WTC11 (cell line): ENCODE data around the gene GBA2. TPM values are rescaled to one million over a fixed set of nuclear protein-coding genes. Genes with fewer than 3 reads are reported as not detected.

Experiments used
- ATAC-seq: fragments of 200-7000 bp; cut with Tn5 transposase; 2 replicates; pipeline ENCODE4 v1.10.0; 2021; ENCODE audit warnings: mild to moderate bottlenecking, moderate library complexity
- CTCF ChIA-PET: fragments of 300-600 bp; sonication (Branson Sonifier 250); formaldehyde crosslinking; loops from one replicate; lab custom pipeline; 2021; ENCODE audit warnings: antibody characterized with exemption; lab: Charles Lee
- POLR2A ChIA-PET: fragments of 350-600 bp; sonication (Branson Sonifier 250); formaldehyde crosslinking; loops from one replicate; lab custom pipeline; 2021; ENCODE audit warnings: antibody characterized with exemption; lab: Charles Lee
- DNase-seq: peaks from one replicate; pipeline ENCODE4 v3.0.0; 2021; ENCODE audit warnings: low spot score
- H3K27ac Mint-ChIP-seq: 2 replicates; pipeline ENCODE4 v1.8.0; 2021; ENCODE audit warnings: mixed read lengths
- H3K27me3 Mint-ChIP-seq: 2 replicates; pipeline ENCODE4 v1.8.0; 2021; ENCODE audit warnings: low read depth, mild to moderate bottlenecking, moderate library complexity, mixed read lengths
- H3K36me3 Mint-ChIP-seq: 2 replicates; pipeline ENCODE4 v1.8.0; 2021; ENCODE audit warnings: mixed read lengths
- H3K4me1 Mint-ChIP-seq: 2 replicates; pipeline ENCODE4 v1.8.0; 2022; ENCODE audit warnings: mixed read lengths
- H3K4me3 Mint-ChIP-seq: 2 replicates; pipeline ENCODE4 v1.8.0; 2021; ENCODE audit warnings: mild to moderate bottlenecking, moderate library complexity, mixed read lengths
- H3K9me3 Mint-ChIP-seq: 2 replicates; pipeline ENCODE4 v1.8.0; 2021; ENCODE audit warnings: mixed read lengths
- AR ChIP-seq: fragments of 250-450 bp; sonication (Bioruptor Pico); IDR thresholded peaks from 2 replicates; pipeline ENCODE4 v1.9.0; 2021; ENCODE audit warnings: mild to moderate bottlenecking
- ATF6 ChIP-seq: sonication (generic); formaldehyde crosslinking; IDR thresholded peaks from 2 replicates; pipeline ENCODE4 v1.8.1; 2023; ENCODE audit warnings: mild to moderate bottlenecking, missing genetic modification reagents
- CBFB ChIP-seq: sonication (generic); formaldehyde crosslinking; IDR thresholded peaks from 2 replicates; pipeline ENCODE4 v1.8.1; 2022; ENCODE audit warnings: mild to moderate bottlenecking, low read depth, missing genetic modification reagents
- CREB1 ChIP-seq: sonication (generic); formaldehyde crosslinking; IDR thresholded peaks from 2 replicates; pipeline ENCODE4 v1.8.0; 2023; ENCODE audit warnings: mild to moderate bottlenecking, missing genetic modification reagents
- E2F5 ChIP-seq: sonication (generic); formaldehyde crosslinking; IDR thresholded peaks from 2 replicates; pipeline ENCODE4 v1.8.1; 2022; ENCODE audit warnings: mild to moderate bottlenecking, moderate library complexity, missing genetic modification reagents
- FOXP1 ChIP-seq: sonication (generic); formaldehyde crosslinking; IDR thresholded peaks from 2 replicates; pipeline ENCODE4 v1.8.0; 2022; ENCODE audit warnings: missing genetic modification reagents, mild to moderate bottlenecking, moderate library complexity, borderline replicate concordance
- GABPB1 ChIP-seq: sonication (generic); formaldehyde crosslinking; IDR thresholded peaks from 2 replicates; pipeline ENCODE4 v1.8.1; 2023; ENCODE audit warnings: mild to moderate bottlenecking, missing genetic modification reagents
- MLX ChIP-seq: sonication (generic); formaldehyde crosslinking; IDR thresholded peaks from 2 replicates; pipeline ENCODE4 v1.8.1; 2023; ENCODE audit warnings: mild to moderate bottlenecking, missing genetic modification reagents, moderate library complexity
- MXD4 ChIP-seq: fragments of 250-450 bp; sonication (Bioruptor Pico); IDR thresholded peaks from 2 replicates; pipeline ENCODE4 v1.8.0; 2021; ENCODE audit warnings: mild to moderate bottlenecking, moderate library complexity, borderline replicate concordance
- NR1H2 ChIP-seq: sonication (generic); formaldehyde crosslinking; IDR thresholded peaks from 2 replicates; pipeline ENCODE4 v1.9.0; 2021; ENCODE audit warnings: mild to moderate bottlenecking, moderate library complexity, missing genetic modification reagents
- NR3C1 ChIP-seq: sonication (generic); formaldehyde crosslinking; conservative IDR thresholded peaks from 2 replicates; pipeline ENCODE4 v1.8.1; 2023; ENCODE audit warnings: low read depth, mild to moderate bottlenecking, missing genetic modification reagents
- PRDM15 ChIP-seq: sonication (generic); formaldehyde crosslinking; IDR thresholded peaks from 2 replicates; pipeline ENCODE4 v1.8.0; 2022; ENCODE audit warnings: missing genetic modification reagents
- PRRX2 ChIP-seq: fragments of 250-450 bp; sonication (Bioruptor Pico); IDR thresholded peaks from 2 replicates; pipeline ENCODE4 v1.8.0; 2021; ENCODE audit warnings: mild to moderate bottlenecking
- SMAD4 ChIP-seq: sonication (generic); formaldehyde crosslinking; IDR thresholded peaks from 2 replicates; pipeline ENCODE4 v1.8.0; 2022; ENCODE audit warnings: mild to moderate bottlenecking, missing genetic modification reagents
- ZNF138 ChIP-seq: sonication (generic); formaldehyde crosslinking; conservative IDR thresholded peaks from 2 replicates; pipeline ENCODE4 v1.8.1; 2022; ENCODE audit warnings: mild to moderate bottlenecking, moderate library complexity, missing genetic modification reagents
- ZNF425 ChIP-seq: fragments of 250-450 bp; sonication (Bioruptor Pico); conservative IDR thresholded peaks from 2 replicates; pipeline ENCODE4 v1.9.0; 2021; ENCODE audit warnings: mild to moderate bottlenecking
- ZNF512 ChIP-seq: sonication (generic); formaldehyde crosslinking; IDR thresholded peaks from 2 replicates; pipeline ENCODE4 v1.8.1; 2022; ENCODE audit warnings: missing genetic modification reagents, borderline replicate concordance
- total RNA-seq: library from RNA; stranded (reverse); gene quantifications from 3 replicates; pipeline ENCODE4 v1.2.3, GENCODE V29; 2021

Gene GBA2
- total RNA-seq, 1 experiment from 2014 or later: 104 TPM

- TF ChIP-seq MXD4 (CRISPR knock-in tag) (no peak), CREB1 (CRISPR knock-in tag) (no peak)
Observed at GRCh38 chr9:35719546-35719945, 29.5 kb downstream of the GBA2 start (continued).

GRCh38 chr9:35718721-35719511 is 30.1 kb downstream of the GBA2 start:
- ATAC-seq (no peak), DNase-seq (no peak)
- ChIA-PET CTCF (interaction anchor here (0.7 to 3.1 kb wide), 3 partner anchors 10 to 119 kb away, joined by 3 to 16 read pairs (median 5); no protein-coding TSS in a partner anchor), POLR2A (no interaction called here)
- no peaks in the 10 kb centered on the region for H3K9me3 Mint-ChIP-seq
- H3K27ac Mint-ChIP-seq: no peak overlapping the region
- H3K4me3 Mint-ChIP-seq: no peak overlapping the region
- peaks cover 85% of the 10 kb centered on the region for H3K36me3 Mint-ChIP-seq
- H3K4me1 Mint-ChIP-seq: no peaks in the 10 kb centered on the region
- TF ChIP-seq ZNF425 (CRISPR knock-in tag) (no peak), NR3C1 (CRISPR knock-in tag) (no peak), CBFB (CRISPR knock-in tag) (no peak), PRDM15 (CRISPR knock-in tag) (no peak), AR (CRISPR knock-in tag) (no peak), FOXP1 (CRISPR knock-in tag) (no peak), MLX (CRISPR knock-in tag) (no peak), SMAD4 (no peak), PRRX2 (no peak), ATF6 (no peak), GABPB1 (CRISPR knock-in tag) (no peak), NR1H2 (no peak), ZNF138 (CRISPR knock-in tag) (no peak), E2F5 (no peak), ZNF512 (CRISPR knock-in tag) (no peak)
- TF ChIP-seq, all 79 proteins: peak for 0
- no peaks in the 10 kb centered on the region for H3K27me3 Mint-ChIP-seq
